Upper lobe of left lung (tissue), 4 donors: Measurements from ENCODE around the gene LHFPL3.

Experiments used
- EP300 ChIP-seq, 4 donors: sonication (generic); formaldehyde crosslinking; IDR thresholded peaks; one replicate each; pipeline ENCODE4 v1.5.1; 2017; ENCODE audit warnings: antibody characterized with exemption in 4 of 4, control low read depth in 2 of 4
- POLR2A ChIP-seq, 4 donors: fragments of 450-650 bp; IDR thresholded peaks; one replicate each; pipeline ENCODE4 v1.5.1; 2016 to 2017; ENCODE audit warnings: antibody characterized with exemption in 4 of 4, mild to moderate bottlenecking in 2 of 4
- POLR2AphosphoS5 ChIP-seq, 2 donors: sonication (generic); formaldehyde crosslinking; IDR thresholded peaks; one replicate each; pipeline ENCODE4 v1.5.1; 2017; ENCODE audit warnings: antibody characterized with exemption in 2 of 2
- TF ChIP-seq, protein P1 (sequence below), 6 experiments: fragments of 450-650 bp in 4 of 6; fragments of 200-600 bp in 2 of 6; sonication (generic) in 2 of 6; IDR thresholded peaks; one replicate each; pipeline ENCODE4 v1.5.1; 2016 to 2019; ENCODE audit warnings: antibody characterized with exemption in 6 of 6

GRCh38 chr7:104929921-104930320 lies 601.5 kb downstream of the LHFPL3 start:
- TF ChIP-seq, protein P1, sequence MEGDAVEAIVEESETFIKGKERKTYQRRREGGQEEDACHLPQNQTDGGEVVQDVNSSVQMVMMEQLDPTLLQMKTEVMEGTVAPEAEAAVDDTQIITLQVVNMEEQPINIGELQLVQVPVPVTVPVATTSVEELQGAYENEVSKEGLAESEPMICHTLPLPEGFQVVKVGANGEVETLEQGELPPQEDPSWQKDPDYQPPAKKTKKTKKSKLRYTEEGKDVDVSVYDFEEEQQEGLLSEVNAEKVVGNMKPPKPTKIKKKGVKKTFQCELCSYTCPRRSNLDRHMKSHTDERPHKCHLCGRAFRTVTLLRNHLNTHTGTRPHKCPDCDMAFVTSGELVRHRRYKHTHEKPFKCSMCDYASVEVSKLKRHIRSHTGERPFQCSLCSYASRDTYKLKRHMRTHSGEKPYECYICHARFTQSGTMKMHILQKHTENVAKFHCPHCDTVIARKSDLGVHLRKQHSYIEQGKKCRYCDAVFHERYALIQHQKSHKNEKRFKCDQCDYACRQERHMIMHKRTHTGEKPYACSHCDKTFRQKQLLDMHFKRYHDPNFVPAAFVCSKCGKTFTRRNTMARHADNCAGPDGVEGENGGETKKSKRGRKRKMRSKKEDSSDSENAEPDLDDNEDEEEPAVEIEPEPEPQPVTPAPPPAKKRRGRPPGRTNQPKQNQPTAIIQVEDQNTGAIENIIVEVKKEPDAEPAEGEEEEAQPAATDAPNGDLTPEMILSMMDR (IDR thresholded peaks at IDR 0.05), result no peak
- no peak for TF ChIP-seq EP300 (IDR thresholded peaks at IDR 0.05)
- TF ChIP-seq POLR2AphosphoS5 (IDR thresholded peaks at IDR 0.05), result no peak
- TF ChIP-seq POLR2A (IDR thresholded peaks at IDR 0.05), result no peak
